ENCODE results near the gene SNX18.

Gene SNX18

GRCh38 chr5:54492178-54492577 lies 25.4 kb upstream of the SNX18 start:
- TF ChIP-seq POLR2AphosphoS5 (IDR thresholded peaks at IDR 0.05; ENCODE audit: low read depth, low read length) (no peak), POLR2A (IDR thresholded peaks at IDR 0.05; ENCODE audit: low read depth, low read length) (no peak), TAF1 (IDR thresholded peaks at IDR 0.05; ENCODE audit: borderline replicate concordance, low read depth, low read length) (no peak)
- FAIRE-seq: no peak
- no peak for DNase-seq (ENCODE audit: insufficient read length)

DNA sequence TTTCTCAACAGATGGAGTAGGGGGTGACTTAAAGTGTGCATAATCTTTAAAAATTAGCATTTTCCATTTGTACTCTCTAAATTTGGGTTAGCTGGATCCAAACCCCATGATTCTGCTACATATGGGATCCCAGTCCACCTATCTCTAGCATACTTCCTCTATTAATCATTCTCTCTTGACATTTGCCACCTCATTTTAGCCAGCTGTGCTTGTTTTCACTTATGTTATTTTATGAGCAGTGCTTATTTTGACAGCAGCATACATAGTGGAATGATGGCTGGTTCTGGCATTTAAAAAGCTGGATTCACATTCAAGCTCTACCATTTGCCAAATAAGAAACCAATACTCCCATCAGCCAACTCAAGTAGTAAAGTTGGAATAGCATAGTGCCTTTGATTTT lies 22.5 kb upstream of the SNX18 start:
- TF ChIP-seq POLR2AphosphoS5 (IDR thresholded peaks at IDR 0.05; ENCODE audit: low read depth, low read length): no peak
- no peak for TF ChIP-seq TAF1 (IDR thresholded peaks at IDR 0.05; ENCODE audit: borderline replicate concordance, low read depth, low read length)
- DNase-seq (ENCODE audit: insufficient read length): no peak
- no peak for FAIRE-seq

GRCh38 chr5:54514291-54514690 lies 3.3 kb upstream of the SNX18 start:
- DNase-seq (ENCODE audit: insufficient read length) (no peak), FAIRE-seq (no peak)
- TF ChIP-seq POLR2A (IDR thresholded peaks at IDR 0.05; ENCODE audit: low read depth, low read length) (no peak), POLR2AphosphoS5 (IDR thresholded peaks at IDR 0.05; ENCODE audit: low read depth, low read length) (no peak), TAF1 (IDR thresholded peaks at IDR 0.05; ENCODE audit: borderline replicate concordance, low read depth, low read length) (no peak)

GRCh38 chr5:54514841-54515432 lies 2.6 kb upstream of the SNX18 start:
- TF ChIP-seq POLR2A (IDR thresholded peaks at IDR 0.05; ENCODE audit: low read depth, low read length): no peak
- no peak for TF ChIP-seq POLR2AphosphoS5 (IDR thresholded peaks at IDR 0.05; ENCODE audit: low read depth, low read length)
- TF ChIP-seq TAF1 (IDR thresholded peaks at IDR 0.05; ENCODE audit: borderline replicate concordance, low read depth, low read length): no peak
- DNase-seq (ENCODE audit: insufficient read length) (no peak), FAIRE-seq (no peak)

GRCh38 chr5:54515634-54516033 lies 1.9 kb upstream of the SNX18 start:
- TF ChIP-seq POLR2AphosphoS5 (IDR thresholded peaks at IDR 0.05; ENCODE audit: low read depth, low read length): no peak
- no peak for TF ChIP-seq TAF1 (IDR thresholded peaks at IDR 0.05; ENCODE audit: borderline replicate concordance, low read depth, low read length)
- no peak for TF ChIP-seq POLR2A (IDR thresholded peaks at IDR 0.05; ENCODE audit: low read depth, low read length)
- no peak for FAIRE-seq
- no peak for DNase-seq (ENCODE audit: insufficient read length)

- no peak for DNase-seq (ENCODE audit: insufficient read length)
- no peak for FAIRE-seq
Measured at GRCh38 chr5:54516051-54516655, 1.4 kb upstream of the SNX18 start.

DNA sequence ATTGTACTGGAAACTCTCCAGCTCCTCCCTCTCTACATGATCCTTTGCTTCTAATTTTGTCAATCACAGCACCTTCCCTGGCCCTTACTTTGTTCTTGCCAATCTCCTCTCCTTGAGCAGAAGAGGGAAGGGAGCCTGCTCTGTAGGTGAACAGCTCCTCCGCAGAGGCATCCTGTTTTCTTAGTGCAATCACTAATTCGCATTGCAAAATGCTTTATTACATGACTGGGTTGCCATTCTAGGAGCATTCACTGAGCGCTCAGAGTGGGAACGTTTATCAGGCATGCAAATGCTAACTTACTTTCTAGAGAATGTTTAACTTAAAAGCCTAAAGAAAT lies 416 bp upstream of the SNX18 start:
- FAIRE-seq: no peak

More at GRCh38 chr5:54516051-54516655, 1.4 kb upstream of the SNX18 start:
- TF ChIP-seq POLR2A (IDR thresholded peaks at IDR 0.05; ENCODE audit: low read depth, low read length): no peak
- TF ChIP-seq TAF1 (IDR thresholded peaks at IDR 0.05; ENCODE audit: borderline replicate concordance, low read depth, low read length): no peak
- TF ChIP-seq POLR2AphosphoS5 (IDR thresholded peaks at IDR 0.05; ENCODE audit: low read depth, low read length): no peak

GRCh38 chr5:54518146-54518817 lies 723 bp downstream of the SNX18 start:
- DNase-seq (ENCODE audit: insufficient read length): peak; percentile 35

More for the DNA sequence above, 416 bp upstream of the SNX18 start:
- TF ChIP-seq POLR2AphosphoS5 (IDR thresholded peaks at IDR 0.05; ENCODE audit: low read depth, low read length): no peak
- no peak for DNase-seq (ENCODE audit: insufficient read length)

DNA sequence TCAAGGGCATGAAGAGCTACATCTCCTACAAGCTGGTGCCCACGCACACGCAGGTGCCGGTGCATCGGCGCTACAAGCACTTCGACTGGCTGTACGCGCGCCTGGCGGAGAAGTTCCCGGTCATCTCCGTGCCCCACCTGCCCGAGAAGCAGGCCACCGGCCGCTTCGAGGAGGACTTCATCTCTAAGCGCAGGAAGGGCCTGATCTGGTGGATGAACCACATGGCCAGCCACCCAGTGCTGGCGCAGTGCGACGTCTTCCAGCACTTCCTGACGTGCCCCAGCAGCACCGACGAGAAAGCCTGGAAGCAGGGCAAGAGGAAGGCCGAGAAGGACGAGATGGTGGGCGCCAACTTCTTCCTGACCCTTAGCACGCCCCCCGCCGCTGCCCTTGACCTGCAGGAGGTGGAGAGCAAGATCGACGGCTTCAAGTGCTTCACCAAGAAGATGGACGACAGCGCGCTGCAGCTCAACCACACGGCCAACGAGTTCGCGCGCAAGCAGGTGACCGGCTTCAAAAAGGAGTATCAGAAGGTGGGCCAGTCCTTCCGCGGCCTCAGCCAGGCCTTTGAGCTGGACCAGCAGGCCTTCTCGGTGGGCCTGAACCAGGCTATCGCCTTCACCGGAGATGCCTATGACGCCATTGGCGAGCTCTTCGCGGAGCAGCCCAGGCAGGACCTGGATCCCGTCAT lies 1.4 kb downstream of the SNX18 start:
- no peak for DNase-seq (ENCODE audit: insufficient read length)
- FAIRE-seq: no peak
- TF ChIP-seq TAF1 (IDR thresholded peaks at IDR 0.05; ENCODE audit: borderline replicate concordance, low read depth, low read length): no peak
- TF ChIP-seq POLR2AphosphoS5 (IDR thresholded peaks at IDR 0.05; ENCODE audit: low read depth, low read length): no peak
- no peak for TF ChIP-seq POLR2A (IDR thresholded peaks at IDR 0.05; ENCODE audit: low read depth, low read length)

More at GRCh38 chr5:54518146-54518817, 723 bp downstream of the SNX18 start:
- no peak for TF ChIP-seq POLR2AphosphoS5 (IDR thresholded peaks at IDR 0.05; ENCODE audit: low read depth, low read length)
- no peak for TF ChIP-seq TAF1 (IDR thresholded peaks at IDR 0.05; ENCODE audit: borderline replicate concordance, low read depth, low read length)
- TF ChIP-seq POLR2A (IDR thresholded peaks at IDR 0.05; ENCODE audit: low read depth, low read length): no peak
- no peak for FAIRE-seq

DNA sequence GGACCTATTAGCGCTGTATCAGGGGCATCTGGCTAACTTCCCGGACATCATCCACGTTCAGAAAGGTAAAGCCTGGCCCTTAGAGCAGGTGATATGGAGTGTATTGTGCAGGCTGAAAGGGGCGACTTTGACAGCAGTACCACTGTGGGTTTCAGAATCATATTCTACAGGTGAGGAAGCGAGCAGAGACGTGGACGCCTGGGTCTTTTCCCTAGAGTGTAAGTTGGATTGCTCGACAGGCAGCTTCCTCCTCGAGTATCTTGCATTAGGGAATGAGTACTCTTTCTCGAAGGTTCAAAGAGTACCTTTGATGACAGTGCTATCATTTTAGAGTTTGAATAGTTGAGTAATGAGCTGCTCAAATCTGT lies 1.9 kb downstream of the SNX18 start:
- TF ChIP-seq POLR2AphosphoS5 (IDR thresholded peaks at IDR 0.05; ENCODE audit: low read depth, low read length): no peak
- TF ChIP-seq TAF1 (IDR thresholded peaks at IDR 0.05; ENCODE audit: borderline replicate concordance, low read depth, low read length): no peak
- TF ChIP-seq POLR2A (IDR thresholded peaks at IDR 0.05; ENCODE audit: low read depth, low read length): no peak
- FAIRE-seq (no peak), DNase-seq (ENCODE audit: insufficient read length) (no peak)

DNA sequence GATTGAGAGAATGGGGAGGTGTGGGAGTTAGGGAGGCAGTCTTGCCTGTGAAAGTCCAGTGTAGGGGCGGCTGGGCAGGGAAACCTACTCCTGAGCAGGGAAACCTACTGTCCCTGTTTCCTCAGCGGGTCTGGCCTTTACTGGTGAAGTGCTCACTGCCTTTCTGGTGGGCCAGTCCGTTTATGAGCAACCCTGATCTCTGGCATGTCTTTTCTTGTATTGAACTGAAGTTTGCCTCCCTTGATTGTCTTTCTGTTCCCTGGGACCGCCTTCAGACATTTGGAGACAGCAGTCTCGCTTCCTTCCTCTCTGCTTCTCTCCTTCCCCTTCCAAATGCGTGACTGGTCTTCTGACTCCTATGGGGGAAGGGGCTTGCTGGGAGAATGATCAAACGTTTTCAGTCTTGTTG lies 2.9 kb downstream of the SNX18 start:
- FAIRE-seq (no peak), DNase-seq (ENCODE audit: insufficient read length) (no peak)
- no peak for TF ChIP-seq POLR2A (IDR thresholded peaks at IDR 0.05; ENCODE audit: low read depth, low read length)
- no peak for TF ChIP-seq POLR2AphosphoS5 (IDR thresholded peaks at IDR 0.05; ENCODE audit: low read depth, low read length)
- TF ChIP-seq TAF1 (IDR thresholded peaks at IDR 0.05; ENCODE audit: borderline replicate concordance, low read depth, low read length): no peak

- TF ChIP-seq TAF1 (IDR thresholded peaks at IDR 0.05; ENCODE audit: borderline replicate concordance, low read depth, low read length) (no peak), POLR2A (IDR thresholded peaks at IDR 0.05; ENCODE audit: low read depth, low read length) (no peak), POLR2AphosphoS5 (IDR thresholded peaks at IDR 0.05; ENCODE audit: low read depth, low read length) (no peak)
- no peak for DNase-seq (ENCODE audit: insufficient read length)
- FAIRE-seq: no peak
Measured at GRCh38 chr5:54520940-54521339, 3.4 kb downstream of the SNX18 start.

Measured in GM12892 (cell line).